ENCODE measurements around the gene RPTOR. TPM values are rescaled to one million over a fixed set of nuclear protein-coding genes. Genes with fewer than 3 reads are reported as not detected.

RPTOR gene
- total RNA-seq, 2 experiments from 2014 or later, result 48.1 to 87.8 TPM

DNA sequence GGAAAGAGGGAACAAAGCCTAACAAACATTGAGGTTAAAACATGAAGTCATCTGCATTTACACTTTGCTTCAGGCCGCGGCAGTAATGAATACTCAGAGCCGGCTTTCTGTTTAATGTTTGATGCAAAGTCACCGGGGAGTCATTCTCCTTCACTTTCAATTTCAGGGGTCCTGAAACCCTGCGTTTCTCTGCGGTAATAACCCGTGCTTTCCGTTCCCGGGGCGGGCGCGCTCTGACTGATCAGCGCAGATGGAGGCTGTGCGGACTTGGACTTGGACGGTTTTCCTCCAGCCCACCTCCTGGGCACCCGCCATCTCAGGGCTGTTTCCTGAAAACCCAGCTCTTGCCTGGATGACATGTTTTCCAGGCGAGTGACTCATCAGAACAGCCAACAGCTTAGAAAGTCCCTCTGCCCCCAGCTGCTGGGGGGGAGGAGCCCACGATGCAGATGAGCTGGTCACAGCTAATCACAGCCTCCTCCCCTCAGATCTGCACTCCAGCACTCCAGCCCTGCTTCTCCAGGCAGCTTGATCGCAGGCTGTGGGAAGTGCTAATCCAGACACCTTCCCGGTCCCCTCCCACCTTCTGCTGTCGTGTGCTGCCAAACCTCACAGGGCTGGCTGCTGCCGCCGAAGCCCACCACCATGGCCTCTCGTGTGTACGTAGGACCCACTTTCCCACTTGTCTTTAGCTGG, 288.4 kb downstream of the RPTOR start:
- DNase-seq (ENCODE audit: low spot score), result peak; percentile 71
- Histone ChIP-seq H4K20me1 (ENCODE audit: insufficient read depth, low read length) (no peaks in the 10 kb centered on the region), H3K9me3 (ENCODE audit: low read length) (no peaks in the 10 kb centered on the region), H3K36me3 (ENCODE audit: insufficient read depth, low read length) (peaks cover 15% of the 10 kb centered on the region), H2AFZ (ENCODE audit: low read length) (peak overlapping the region; percentile 40; the same call in 1 of the 2 replicates), H3K4me2 (ENCODE audit: low read length) (peak overlapping the region; percentile 58), H3K79me2 (ENCODE audit: insufficient read depth, low read depth, low read length) (no peaks in the 10 kb centered on the region), H3K27ac (ENCODE audit: low read depth, low read length, poor library complexity, severe bottlenecking) (peak overlapping the region; percentile 44), H3K9me2 (ENCODE audit: insufficient read depth, low read length) (no peaks in the 10 kb centered on the region), H3K4me3 (ENCODE audit: low read depth, low read length, poor library complexity, severe bottlenecking) (peak overlapping the region; percentile 44), H3K4me1 (ENCODE audit: insufficient read depth, low read length, poor library complexity, severe bottlenecking) (peaks cover 17% of the 10 kb centered on the region)
- TF ChIP-seq, protein P1, sequence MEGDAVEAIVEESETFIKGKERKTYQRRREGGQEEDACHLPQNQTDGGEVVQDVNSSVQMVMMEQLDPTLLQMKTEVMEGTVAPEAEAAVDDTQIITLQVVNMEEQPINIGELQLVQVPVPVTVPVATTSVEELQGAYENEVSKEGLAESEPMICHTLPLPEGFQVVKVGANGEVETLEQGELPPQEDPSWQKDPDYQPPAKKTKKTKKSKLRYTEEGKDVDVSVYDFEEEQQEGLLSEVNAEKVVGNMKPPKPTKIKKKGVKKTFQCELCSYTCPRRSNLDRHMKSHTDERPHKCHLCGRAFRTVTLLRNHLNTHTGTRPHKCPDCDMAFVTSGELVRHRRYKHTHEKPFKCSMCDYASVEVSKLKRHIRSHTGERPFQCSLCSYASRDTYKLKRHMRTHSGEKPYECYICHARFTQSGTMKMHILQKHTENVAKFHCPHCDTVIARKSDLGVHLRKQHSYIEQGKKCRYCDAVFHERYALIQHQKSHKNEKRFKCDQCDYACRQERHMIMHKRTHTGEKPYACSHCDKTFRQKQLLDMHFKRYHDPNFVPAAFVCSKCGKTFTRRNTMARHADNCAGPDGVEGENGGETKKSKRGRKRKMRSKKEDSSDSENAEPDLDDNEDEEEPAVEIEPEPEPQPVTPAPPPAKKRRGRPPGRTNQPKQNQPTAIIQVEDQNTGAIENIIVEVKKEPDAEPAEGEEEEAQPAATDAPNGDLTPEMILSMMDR (conservative IDR thresholded peaks at IDR 0.05; ENCODE audit: low read length), result no peak
- TF ChIP-seq EZH2phosphoT487 (IDR thresholded peaks at IDR 0.05; ENCODE audit: borderline replicate concordance, low read depth, low read length), result no peak
- ChIA-PET POLR2A (interaction anchor here (0.7 kb wide), 1 partner anchor 14 kb away, joined by 3 read pairs; no protein-coding TSS in a partner anchor), CTCF (ENCODE audit: unreplicated experiment) (interaction anchor here (0.8 kb wide), 1 partner anchor 13 kb away, joined by 3 read pairs; no protein-coding TSS in a partner anchor)
- intact Hi-C loops (cut with micrococcal nuclease; ENCODE audit: unreplicated experiment), result no loop called here
- no TSS peak for BruUV-seq (replicated peaks)

GRCh38 chr17:80833952-80834892, 289.6 kb downstream of the RPTOR start:
- H3K27ac ChIP-seq (ENCODE audit: low read depth, low read length, poor library complexity, severe bottlenecking), result no peak overlapping the region
- ChIA-PET CTCF (ENCODE audit: unreplicated experiment) (interaction anchor here (0.5 to 0.7 kb wide), 2 partner anchors 62 to 81 kb away, joined by 3 read pairs; no protein-coding TSS in a partner anchor), POLR2A (no interaction called here)
- DNase-seq (ENCODE audit: low spot score), result no peak
- BruUV-seq (replicated peaks), result no TSS peak
- no peaks in the 10 kb centered on the region for H4K20me1 ChIP-seq (ENCODE audit: insufficient read depth, low read length)
- no peaks in the 10 kb centered on the region for H3K9me3 ChIP-seq (ENCODE audit: low read length)
- no peaks in the 10 kb centered on the region for H3K79me2 ChIP-seq (ENCODE audit: insufficient read depth, low read depth, low read length)
- peaks cover 23% of the 10 kb centered on the region for H3K36me3 ChIP-seq (ENCODE audit: insufficient read depth, low read length)
- no peak overlapping the region for H3K4me3 ChIP-seq (ENCODE audit: low read depth, low read length, poor library complexity, severe bottlenecking)
- H2AFZ ChIP-seq (ENCODE audit: low read length), result no peak overlapping the region
- H3K9me2 ChIP-seq (ENCODE audit: insufficient read depth, low read length), result no peaks in the 10 kb centered on the region
- no peak for TF ChIP-seq EZH2phosphoT487 (IDR thresholded peaks at IDR 0.05; ENCODE audit: borderline replicate concordance, low read depth, low read length)
- TF ChIP-seq, protein P1 (conservative IDR thresholded peaks at IDR 0.05; ENCODE audit: low read length), result no peak
- no peak overlapping the region for H3K4me2 ChIP-seq (ENCODE audit: low read length)
- intact Hi-C loops (cut with micrococcal nuclease; ENCODE audit: unreplicated experiment), result no loop called here
- H3K4me1 ChIP-seq (ENCODE audit: insufficient read depth, low read length, poor library complexity, severe bottlenecking), result peaks cover 17% of the 10 kb centered on the region

All from OCI-LY7 (cell line).